CD8-positive, alpha-beta memory T cell (primary cell): ENCODE results near the gene IL22RA1. TPM values are rescaled to one million over a fixed set of nuclear protein-coding genes. Genes with fewer than 3 reads are reported as not detected.

Experiments
- CTCF ChIA-PET: fragments of 350-600 bp; sonication (Branson Sonifier 250); formaldehyde crosslinking; loops from one replicate; lab custom pipeline; 2021; ENCODE audit warnings: antibody characterized with exemption; lab: Charles Lee
- POLR2A ChIA-PET: fragments of 350-600 bp; sonication (Branson Sonifier 250); formaldehyde crosslinking; loops from one replicate; lab custom pipeline; 2021; ENCODE audit warnings: antibody characterized with exemption; lab: Charles Lee
- DNase-seq, 5 donors: peaks; one replicate each; pipeline versions ENCODE4 v3.0.0 to v3.0.0-alpha.2; 2020 to 2022; ENCODE audit warnings: mixed read lengths in 1 of 5
- H3K27ac ChIP-seq: one replicate; pipeline ENCODE4 v1.7.0; 2013; ENCODE audit warnings: low read depth, mild to moderate bottlenecking, low read length, moderate library complexity
- H3K27me3 ChIP-seq: 2 replicates; pipeline ENCODE4 v1.7.0; 2013; ENCODE audit warnings: low read length, mild to moderate bottlenecking; ENCODE audit not compliant: insufficient read depth, poor library complexity, severe bottlenecking
- H3K36me3 ChIP-seq: 2 replicates; pipeline ENCODE4 v1.7.0; 2013; ENCODE audit warnings: mild to moderate bottlenecking, low read length, moderate library complexity; ENCODE audit not compliant: insufficient read depth
- H3K4me1 ChIP-seq: 2 replicates; pipeline ENCODE4 v1.7.0; 2013; ENCODE audit warnings: mild to moderate bottlenecking, low read length, moderate library complexity; ENCODE audit not compliant: insufficient read depth
- H3K4me3 ChIP-seq: 2 replicates; pipeline ENCODE4 v1.7.0; 2013; ENCODE audit warnings: mild to moderate bottlenecking, low read length
- H3K9me3 ChIP-seq: 2 replicates; pipeline ENCODE4 v1.7.0; 2013; ENCODE audit warnings: mild to moderate bottlenecking, low read length
- H3K27ac Mint-ChIP-seq, 8 donors: one replicate each; pipeline ENCODE4 v1.8.0; 2020 to 2021; ENCODE audit warnings: mixed read lengths in 8 of 8, mild to moderate bottlenecking in 6 of 8, inconsistent platforms in 3 of 8, moderate library complexity in 3 of 8
- H3K27me3 Mint-ChIP-seq, 2 donors: one replicate each; pipeline ENCODE4 v1.8.0; 2020 to 2021; ENCODE audit warnings: mixed read lengths in 2 of 2, mild to moderate bottlenecking in 1 of 2, moderate library complexity in 1 of 2
- H3K36me3 Mint-ChIP-seq, 3 donors: one replicate each; pipeline ENCODE4 v1.8.0; 2020 to 2021; ENCODE audit warnings: mixed read lengths in 3 of 3, inconsistent platforms in 1 of 3, mild to moderate bottlenecking in 1 of 3
- H3K4me1 Mint-ChIP-seq, 3 donors: one replicate each; pipeline ENCODE4 v1.8.0; 2020 to 2021; ENCODE audit warnings: mixed read lengths in 3 of 3, inconsistent platforms in 1 of 3, mild to moderate bottlenecking in 1 of 3
- H3K4me3 Mint-ChIP-seq, 7 donors: one replicate each; pipeline ENCODE4 v1.8.0; 2020 to 2021; ENCODE audit warnings: mixed read lengths in 7 of 7, mild to moderate bottlenecking in 6 of 7, moderate library complexity in 4 of 7, inconsistent platforms in 2 of 7
- H3K9me3 Mint-ChIP-seq, 5 donors: one replicate each; pipeline ENCODE4 v1.8.0; 2020 to 2022; ENCODE audit warnings: mixed read lengths in 5 of 5, mild to moderate bottlenecking in 3 of 5, moderate library complexity in 2 of 5, inconsistent platforms in 1 of 5
- polyA plus RNA-seq: library from polyadenylated mRNA; unstranded; fragments of 300-500 nt; fragmentation: Illumina TruSeq; gene quantifications from one replicate; pipeline ENCODE4 v1.2.3, GENCODE V29; 2021
- total RNA-seq, 2 experiments: library from RNA; stranded (reverse); gene quantifications; one replicate each; pipeline ENCODE4 v1.2.3, GENCODE V29; 2021

Gene IL22RA1
- total and polyA plus RNA-seq, 3 experiments from 2014 or later, result not detected

GRCh38 chr1:24069817-24070216 is 73.1 kb downstream of the IL22RA1 start:
- peaks cover 0 to 4% (median 3%) of the 10 kb centered on the region in 3 donors for H3K4me1 Mint-ChIP-seq
- H3K9me3 ChIP-seq, result no peaks in the 10 kb centered on the region
- no peak overlapping the region for H3K27ac Mint-ChIP-seq
- no peak overlapping the region for H3K27ac ChIP-seq
- peaks cover 6 to 16% of the 10 kb centered on the region in 2 donors for H3K27me3 Mint-ChIP-seq
- no peak overlapping the region for H3K4me3 Mint-ChIP-seq
- H3K36me3 ChIP-seq, result no peaks in the 10 kb centered on the region
- H3K36me3 Mint-ChIP-seq, result no peaks in the 10 kb centered on the region
- no peak for DNase-seq
- CTCF ChIA-PET, result interaction anchor here (1.5 kb wide), 1 partner anchor 8 kb away, joined by 4 read pairs; no protein-coding TSS in a partner anchor
- no peaks in the 10 kb centered on the region for H3K4me1 ChIP-seq
- no peaks in the 10 kb centered on the region for H3K27me3 ChIP-seq
- H3K9me3 Mint-ChIP-seq, result no peaks in the 10 kb centered on the region
- POLR2A ChIA-PET, result no interaction called here
- no peak overlapping the region for H3K4me3 ChIP-seq

Other genes starting within 250 kb of the IL22RA1 start
- under 1 TPM; 0.18 to 0.20 TPM for gene CNR2, start 229.8 kb downstream of the IL22RA1 start, total RNA-seq
- gene CNR2, start 229.8 kb downstream of the IL22RA1 start, polyA plus RNA-seq, result 5.3 TPM
- gene PNRC2, start 183.3 kb downstream of the IL22RA1 start, total RNA-seq, result 100 to 1,000 TPM; 149 to 157 TPM
- 123 TPM for gene PNRC2, start 183.3 kb downstream of the IL22RA1 start, polyA plus RNA-seq
- 100 to 1,000 TPM; 190 to 199 TPM for gene SRSF10, start 162.8 kb downstream of the IL22RA1 start, total RNA-seq
- 111 TPM for gene SRSF10, start 162.8 kb downstream of the IL22RA1 start, polyA plus RNA-seq
- not detected for gene MYOM3, start 31.0 kb downstream of the IL22RA1 start, total RNA-seq
- not detected for gene MYOM3, start 31.0 kb downstream of the IL22RA1 start, polyA plus RNA-seq
- 1 to 10 TPM; 5.4 to 6.1 TPM for gene IFNLR1, start 44.1 kb upstream of the IL22RA1 start, total RNA-seq
- gene IFNLR1, start 44.1 kb upstream of the IL22RA1 start, polyA plus RNA-seq, result 3.1 TPM
- gene GRHL3, start 176.2 kb upstream of the IL22RA1 start, total RNA-seq, result under 1 TPM; 0.13 to 0.29 TPM
- not detected for gene GRHL3, start 176.2 kb upstream of the IL22RA1 start, polyA plus RNA-seq